Measurements from ENCODE around the gene ZNF14. TPM values are rescaled to one million over a fixed set of nuclear protein-coding genes. Genes with fewer than 3 reads are reported as not detected.

ZNF14 gene
- total and polyA plus RNA-seq, 9 of the 15 experiments (the other 6 are each of a cell fraction or from before 2014, with no cell fraction given): 1.9 to 7.0 (median 4.0) TPM

- TF ChIP-seq ATF2 (CRISPR knock-in tag; IDR thresholded peaks at IDR 0.05) (no peak), TBL1XR1 (IDR thresholded peaks at IDR 0.05; ENCODE audit: low read length in 2 of 2) (0 out of 4 replicates have a peak, but pooled peaks of 1 of the 2 experiments have one; percentile 51), SMARCC2 (IDR thresholded peaks at IDR 0.05; ENCODE audit: low read depth) (no peak), FOXP4 (CRISPR knock-in tag; IDR thresholded peaks at IDR 0.05; ENCODE audit: borderline replicate concordance) (peak; percentile 35; the same call in 1 of the 2 replicates), ZBTB34 (CRISPR knock-in tag; IDR thresholded peaks at IDR 0.05) (no peak), SRF (CRISPR knock-in tag; IDR thresholded peaks at IDR 0.05) (0 out of 4 replicates have a peak, but pooled peaks of 1 of the 2 experiments have one; percentile 54), ASH1L (IDR thresholded peaks at IDR 0.05; ENCODE audit: borderline replicate concordance, low read depth, partially characterized antibody) (no peak), ZNF121 (CRISPR knock-in tag; conservative IDR thresholded peaks at IDR 0.05) (no peak), RCOR1 (IDR thresholded peaks at IDR 0.05; ENCODE audit: borderline replicate concordance in 1 of 2, low read depth in 2 of 2, low read length in 2 of 2) (no peak), ZNF764 (CRISPR knock-in tag; IDR thresholded peaks at IDR 0.05; ENCODE audit: low read depth) (no peak), ZNF253 (CRISPR knock-in tag; conservative IDR thresholded peaks at IDR 0.05) (no peak), ZNF766 (CRISPR knock-in tag; conservative IDR thresholded peaks at IDR 0.05) (peak; percentile 94), ZNF175 (CRISPR knock-in tag; IDR thresholded peaks at IDR 0.05; ENCODE audit: low read depth) (peak; percentile 78; the same call in 1 of the 2 replicates), VEZF1 (CRISPR knock-in tag; IDR thresholded peaks at IDR 0.05) (peak; percentile 90), ZNF551 (CRISPR knock-in tag; IDR thresholded peaks at IDR 0.05) (no peak), NCOA2 (IDR thresholded peaks at IDR 0.05; ENCODE audit: partially characterized antibody in 2 of 2) (no peak), MTF1 (CRISPR knock-in tag; IDR thresholded peaks at IDR 0.05; ENCODE audit: borderline replicate concordance) (no peak), SIN3A (IDR thresholded peaks at IDR 0.05; ENCODE audit: borderline replicate concordance in 2 of 2, control insufficient read depth in 1 of 2, low read depth in 2 of 2, low read length in 2 of 2) (peak; percentile 26 to 49; a peak in 1 of 4 replicates), PURB (CRISPR knock-in tag; IDR thresholded peaks at IDR 0.05; ENCODE audit: low read depth) (no peak), PHF21A (IDR thresholded peaks at IDR 0.05; ENCODE audit: borderline replicate concordance, low read depth) (no peak)
These were observed 43.5 kb upstream of the ZNF14 start (continued) for GRCh38 chr19:19776206-19777008.

Measured in K562 (cell line).